ENCODE results near the gene CHAF1B. TPM values are rescaled to one million over a fixed set of nuclear protein-coding genes. Genes with fewer than 3 reads are reported as not detected.

The CHAF1B gene
- total and polyA plus RNA-seq, 9 of the 15 experiments (the other 6 are each of a cell fraction or from before 2014, with no cell fraction given) = 7.5 to 36.8 (median 21.0) TPM

GRCh38 chr21:36456729-36457414, 71.7 kb downstream of the CHAF1B start:
- H3K4me3 ChIP-seq = no peak overlapping the region
- intact Hi-C loops (cut with micrococcal nuclease) (no loop called here), in situ Hi-C loops (cut with MboI) (no loop called here)
- peaks cover 0 to 9% of the 10 kb centered on the region in 2 experiments; a peak in 1 of 5 replicates for H3K4me1 ChIP-seq (replicated peaks in 1 of 2; ENCODE audit: control insufficient read depth in 2 of 2, insufficient read depth in 2 of 2, low read length in 2 of 2)
- no peaks in the 10 kb centered on the region for H3K36me3 ChIP-seq (ENCODE audit: control insufficient read depth, insufficient read depth, low read length)
- no peaks in the 10 kb centered on the region for H3K79me2 ChIP-seq (ENCODE audit: control insufficient read depth, insufficient read depth, low read length)
- no peaks in the 10 kb centered on the region for H3K9me3 ChIP-seq (replicated peaks; ENCODE audit: control insufficient read depth, insufficient read depth, low read depth, low read length)
- WGBS (ENCODE audit: insufficient coverage, low coverage, missing lambda C conversion rate) = 4% methylated on average over 7 of the region's 7 CpGs
- peaks cover 4% of the 10 kb centered on the region; the same call in 1 of the 2 replicates for H4K20me1 ChIP-seq (replicated peaks; ENCODE audit: control insufficient read depth, insufficient read depth, low read length)
- POLR2A ChIA-PET = no interaction called here
- 0 out of 2 replicates have a peak, but pooled peaks have one; percentile 16 for TF ChIP-seq SPI1 (IDR thresholded peaks at IDR 0.05; ENCODE audit: borderline replicate concordance, low read depth, low read length)
- no peak for TF ChIP-seq BRF1 (IDR thresholded peaks at IDR 0.05; ENCODE audit: borderline replicate concordance, extremely low read depth, insufficient read length)
- CTCF ChIA-PET (ENCODE audit: low intra/inter-chr PET ratio) = no interaction called here
- ATAC-seq (no peak), DNase-seq (ENCODE audit: extremely low read depth in 1 of 4, low spot score in 3 of 4) (no peak), FAIRE-seq (no peak)
- H3K9ac ChIP-seq (ENCODE audit: insufficient read depth in 1 of 2, low read depth in 2 of 2, low read length in 2 of 2) = no peak overlapping the region
- H3K27ac ChIP-seq (ENCODE audit: extremely low read depth, low read depth, low read length) = no peak overlapping the region
- no peak overlapping the region for H3K4me2 ChIP-seq (ENCODE audit: insufficient read depth, low read length)
- BruUV-seq (replicated peaks) = no TSS peak
- H2AFZ ChIP-seq (ENCODE audit: low read depth, low read length) = no peak overlapping the region
- no peaks in the 10 kb centered on the region for H3K9me1 ChIP-seq (ENCODE audit: control insufficient read depth, insufficient read depth, low read length)
- peaks cover 39 to 82% of the 10 kb centered on the region in 2 experiments for H3K27me3 ChIP-seq (ENCODE audit: control insufficient read depth in 2 of 2, insufficient read depth in 2 of 2, low read length in 2 of 2)

- DNase-seq (ENCODE audit: extremely low read depth in 1 of 4, low spot score in 3 of 4) (no peak), ATAC-seq (no peak; the same call in 2 of the 3 replicates), FAIRE-seq (no peak)
- Histone ChIP-seq H3K27me3 (ENCODE audit: control insufficient read depth in 2 of 2, insufficient read depth in 2 of 2, low read length in 2 of 2) (peaks cover 36 to 79% of the 10 kb centered on the region in 2 experiments), H3K27ac (ENCODE audit: extremely low read depth, low read depth, low read length) (no peak overlapping the region), H3K4me2 (ENCODE audit: insufficient read depth, low read length) (no peak overlapping the region), H3K9ac (ENCODE audit: insufficient read depth in 1 of 2, low read depth in 2 of 2, low read length in 2 of 2) (no peak overlapping the region), H4K20me1 (replicated peaks; ENCODE audit: control insufficient read depth, insufficient read depth, low read length) (no peaks in the 10 kb centered on the region; the same call in 1 of the 2 replicates), H3K36me3 (ENCODE audit: control insufficient read depth, insufficient read depth, low read length) (no peaks in the 10 kb centered on the region), H3K4me3 (no peak overlapping the region), H2AFZ (ENCODE audit: low read depth, low read length) (no peak overlapping the region), H3K79me2 (ENCODE audit: control insufficient read depth, insufficient read depth, low read length) (no peaks in the 10 kb centered on the region), H3K4me1 (replicated peaks in 1 of 2; ENCODE audit: control insufficient read depth in 2 of 2, insufficient read depth in 2 of 2, low read length in 2 of 2) (peaks cover 0 to 9% of the 10 kb centered on the region in 2 experiments; a peak in 1 of 5 replicates), H3K9me3 (replicated peaks; ENCODE audit: control insufficient read depth, insufficient read depth, low read depth, low read length) (no peaks in the 10 kb centered on the region), H3K9me1 (ENCODE audit: control insufficient read depth, insufficient read depth, low read length) (no peaks in the 10 kb centered on the region)
- WGBS (ENCODE audit: insufficient coverage, low coverage, missing lambda C conversion rate) = 5% methylated on average over 6 of the region's 6 CpGs
- no TSS peak for BruUV-seq (replicated peaks)
- intact Hi-C loops (cut with micrococcal nuclease) (no loop called here), in situ Hi-C loops (cut with MboI) (no loop called here)
- POLR2A ChIA-PET = interaction anchor here (0.5 to 1.6 kb wide), 3 partner anchors 9 to 89 kb away, joined by 3 to 8 read pairs (median 5); no protein-coding TSS in a partner anchor
- CTCF ChIA-PET (ENCODE audit: low intra/inter-chr PET ratio) = no interaction called here
- TF ChIP-seq KLF1 (tag; IDR thresholded peaks at IDR 0.05) (no peak), ATF7 (IDR thresholded peaks at IDR 0.05) (no peak), PCBP1 (IDR thresholded peaks at IDR 0.05; ENCODE audit: low read depth, low read length, poor library complexity, severe bottlenecking) (no peak), ZNF41 (CRISPR knock-in tag; conservative IDR thresholded peaks at IDR 0.05) (no peak), HNRNPK (IDR thresholded peaks at IDR 0.05; ENCODE audit: low read depth, low read length, poor library complexity, severe bottlenecking) (no peak), ZNF134 (CRISPR knock-in tag; conservative IDR thresholded peaks at IDR 0.05) (no peak), MEIS2 (IDR thresholded peaks at IDR 0.05; ENCODE audit: partially characterized antibody) (no peak), SOX6 (IDR thresholded peaks at IDR 0.05) (no peak)
- TF ChIP-seq, protein P1, sequence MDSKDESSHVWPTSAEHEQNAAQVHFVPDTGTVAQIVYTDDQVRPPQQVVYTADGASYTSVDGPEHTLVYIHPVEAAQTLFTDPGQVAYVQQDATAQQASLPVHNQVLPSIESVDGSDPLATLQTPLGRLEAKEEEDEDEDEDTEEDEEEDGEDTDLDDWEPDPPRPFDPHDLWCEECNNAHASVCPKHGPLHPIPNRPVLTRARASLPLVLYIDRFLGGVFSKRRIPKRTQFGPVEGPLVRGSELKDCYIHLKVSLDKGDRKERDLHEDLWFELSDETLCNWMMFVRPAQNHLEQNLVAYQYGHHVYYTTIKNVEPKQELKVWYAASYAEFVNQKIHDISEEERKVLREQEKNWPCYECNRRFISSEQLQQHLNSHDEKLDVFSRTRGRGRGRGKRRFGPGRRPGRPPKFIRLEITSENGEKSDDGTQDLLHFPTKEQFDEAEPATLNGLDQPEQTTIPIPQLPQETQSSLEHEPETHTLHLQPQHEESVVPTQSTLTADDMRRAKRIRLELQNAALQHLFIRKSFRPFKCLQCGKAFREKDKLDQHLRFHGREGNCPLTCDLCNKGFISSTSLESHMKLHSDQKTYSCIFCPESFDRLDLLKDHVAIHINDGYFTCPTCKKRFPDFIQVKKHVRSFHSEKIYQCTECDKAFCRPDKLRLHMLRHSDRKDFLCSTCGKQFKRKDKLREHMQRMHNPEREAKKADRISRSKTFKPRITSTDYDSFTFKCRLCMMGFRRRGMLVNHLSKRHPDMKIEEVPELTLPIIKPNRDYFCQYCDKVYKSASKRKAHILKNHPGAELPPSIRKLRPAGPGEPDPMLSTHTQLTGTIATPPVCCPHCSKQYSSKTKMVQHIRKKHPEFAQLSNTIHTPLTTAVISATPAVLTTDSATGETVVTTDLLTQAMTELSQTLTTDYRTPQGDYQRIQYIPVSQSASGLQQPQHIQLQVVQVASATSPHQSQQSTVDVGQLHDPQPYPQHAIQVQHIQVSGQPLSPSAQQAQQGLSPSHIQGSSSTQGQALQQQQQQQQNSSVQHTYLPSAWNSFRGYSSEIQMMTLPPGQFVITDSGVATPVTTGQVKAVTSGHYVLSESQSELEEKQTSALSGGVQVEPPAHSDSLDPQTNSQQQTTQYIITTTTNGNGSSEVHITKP (IDR thresholded peaks at IDR 0.05; ENCODE audit: partially characterized antibody) = no peak
Observed at GRCh38 chr21:36459098-36459497, 73.9 kb downstream of the CHAF1B start.
